GM21529 (cell line): Measurements from ENCODE around the gene NIP7.
"Not testable (repeated sequence)": the region's sequence is repeated elsewhere in the genome, so short reads cannot be mapped to it uniquely, and the experiment has no call there.

ENCODE experiments used
- ATAC-seq: cut with Tn5 transposase; IDR thresholded peaks from one replicate; pipeline ENCODE4 v1.9.1; 2021; ENCODE audit not compliant: unreplicated experiment

The NIP7 gene

GRCh38 chr16:69339289-69340094, at the start of gene NIP7, which contains the start of gene COG8:
Gene NIP7 (plus strand): TSS chr16:69339772. CDS start chr16:69339830, 58 bp downstream.
Gene COG8 (minus strand): TSS chr16:69339564. CDS start chr16:69339552, 12 bp downstream.
- ATAC-seq: peak; percentile 93

GRCh38 chr16:69291657-69292056, 47.9 kb upstream of the NIP7 start:
- not testable (repeated sequence) for ATAC-seq

GRCh38 chr16:69293401-69293800, 46.2 kb upstream of the NIP7 start:
- no peak for ATAC-seq

- no peak for ATAC-seq
Observed at GRCh38 chr16:69294051-69294450, 45.5 kb upstream of the NIP7 start.

GRCh38 chr16:69296771-69297170, 42.8 kb upstream of the NIP7 start:
- ATAC-seq: not testable (repeated sequence)

DNA sequence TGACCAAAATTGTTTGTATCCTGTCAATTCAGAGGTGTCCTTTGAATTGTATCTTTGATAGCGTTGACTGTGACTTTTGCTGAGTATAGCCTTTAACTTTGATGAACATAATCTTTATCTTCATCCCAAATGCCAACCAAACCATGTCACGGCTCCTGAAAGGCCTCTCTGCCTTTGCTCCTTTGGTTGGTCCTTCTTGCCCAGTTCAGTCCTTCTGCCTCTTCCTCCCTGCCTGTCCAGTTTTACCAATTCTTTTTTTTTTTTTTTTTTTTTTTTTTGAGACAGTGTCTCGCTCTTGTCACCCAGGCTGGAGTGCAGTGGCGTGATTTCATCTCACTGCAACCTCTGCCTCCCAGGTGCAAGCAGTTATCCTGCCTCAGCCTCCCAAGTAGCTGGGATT, 41.3 kb upstream of the NIP7 start:
- ATAC-seq: no peak

DNA sequence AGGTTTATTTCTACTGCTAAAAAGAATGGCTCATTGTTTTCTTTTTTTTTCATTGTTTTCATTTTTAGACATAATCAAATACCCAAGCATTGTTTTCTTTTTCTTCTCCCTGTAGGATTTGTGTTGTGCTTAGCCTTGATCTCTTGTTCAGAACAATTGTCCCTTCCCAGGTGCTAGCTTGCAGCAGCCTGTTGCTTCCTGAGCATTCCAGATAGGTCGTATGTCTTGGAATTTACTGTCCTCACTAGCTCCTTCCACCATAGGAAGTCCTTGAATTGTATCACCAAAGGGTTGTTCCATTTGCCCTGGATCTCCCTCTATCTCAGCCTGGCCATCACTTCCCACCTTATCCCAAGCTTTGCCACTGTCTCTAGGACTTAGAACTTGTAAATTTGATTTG, 38.4 kb upstream of the NIP7 start:
- no peak for ATAC-seq

- no peak for ATAC-seq
Observed at GRCh38 chr16:69301861-69302260, 37.7 kb upstream of the NIP7 start.

DNA sequence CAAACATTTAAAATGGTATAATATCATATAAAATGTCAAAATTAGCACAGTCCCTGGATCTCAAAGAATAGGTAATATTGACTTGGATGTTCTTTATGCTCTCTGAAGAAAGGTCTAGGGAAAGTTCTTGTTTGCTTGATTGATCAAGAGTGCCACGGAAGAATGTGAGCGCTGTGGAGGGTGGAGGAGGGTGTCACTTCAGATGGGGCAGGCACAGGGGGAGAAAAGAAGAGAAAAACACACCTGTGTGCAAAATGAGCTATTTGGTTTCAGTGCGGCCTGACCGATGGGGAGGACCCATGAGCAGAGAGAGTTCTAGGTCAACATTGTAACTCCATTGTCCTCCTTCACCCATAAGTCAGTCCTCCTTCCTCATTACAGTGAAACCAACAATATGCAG, 37.3 kb upstream of the NIP7 start:
- no peak for ATAC-seq

- no peak for ATAC-seq
Observed at GRCh38 chr16:69306031-69306430, 33.5 kb upstream of the NIP7 start.

DNA sequence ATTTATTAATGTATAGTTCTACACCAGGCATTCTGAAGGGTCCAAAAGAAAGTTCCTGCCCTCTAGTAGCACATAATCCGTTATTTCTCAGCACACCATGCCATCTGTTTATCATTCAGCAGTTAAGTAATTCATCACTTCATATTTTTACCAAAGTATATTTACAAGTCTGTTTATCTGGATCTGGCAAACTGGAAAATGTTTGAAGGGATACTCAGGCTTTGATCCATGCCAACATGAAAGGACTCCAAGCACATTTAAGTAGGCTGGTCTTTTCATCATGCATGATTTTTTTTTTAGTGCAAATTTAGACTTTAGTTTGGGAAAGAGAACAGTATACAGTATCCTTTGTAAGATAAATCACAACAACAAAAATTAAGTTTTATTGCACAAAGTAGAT, 32.5 kb upstream of the NIP7 start:
- ATAC-seq: no peak

DNA sequence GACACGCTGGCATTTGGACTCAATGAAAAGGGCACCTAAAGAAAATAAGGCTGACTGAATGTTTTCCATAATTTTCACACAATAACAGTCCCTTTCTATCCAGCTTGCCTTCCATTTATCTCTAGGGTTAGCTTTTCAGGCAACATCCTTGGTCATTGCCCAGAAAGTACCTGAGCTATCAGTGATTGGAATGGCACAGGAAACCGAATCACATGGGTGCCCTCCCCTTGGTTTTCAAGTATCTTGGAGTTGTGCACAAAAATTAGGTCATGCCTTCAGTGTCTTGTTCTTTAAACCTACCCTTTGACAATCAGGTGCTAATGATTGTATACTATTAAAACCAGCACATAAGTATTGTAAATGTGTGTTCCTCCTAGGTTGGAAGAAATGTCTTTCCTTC, 31.7 kb upstream of the NIP7 start:
- no peak for ATAC-seq

- ATAC-seq: no peak
Observed at GRCh38 chr16:69309316-69309715, 30.3 kb upstream of the NIP7 start.

DNA sequence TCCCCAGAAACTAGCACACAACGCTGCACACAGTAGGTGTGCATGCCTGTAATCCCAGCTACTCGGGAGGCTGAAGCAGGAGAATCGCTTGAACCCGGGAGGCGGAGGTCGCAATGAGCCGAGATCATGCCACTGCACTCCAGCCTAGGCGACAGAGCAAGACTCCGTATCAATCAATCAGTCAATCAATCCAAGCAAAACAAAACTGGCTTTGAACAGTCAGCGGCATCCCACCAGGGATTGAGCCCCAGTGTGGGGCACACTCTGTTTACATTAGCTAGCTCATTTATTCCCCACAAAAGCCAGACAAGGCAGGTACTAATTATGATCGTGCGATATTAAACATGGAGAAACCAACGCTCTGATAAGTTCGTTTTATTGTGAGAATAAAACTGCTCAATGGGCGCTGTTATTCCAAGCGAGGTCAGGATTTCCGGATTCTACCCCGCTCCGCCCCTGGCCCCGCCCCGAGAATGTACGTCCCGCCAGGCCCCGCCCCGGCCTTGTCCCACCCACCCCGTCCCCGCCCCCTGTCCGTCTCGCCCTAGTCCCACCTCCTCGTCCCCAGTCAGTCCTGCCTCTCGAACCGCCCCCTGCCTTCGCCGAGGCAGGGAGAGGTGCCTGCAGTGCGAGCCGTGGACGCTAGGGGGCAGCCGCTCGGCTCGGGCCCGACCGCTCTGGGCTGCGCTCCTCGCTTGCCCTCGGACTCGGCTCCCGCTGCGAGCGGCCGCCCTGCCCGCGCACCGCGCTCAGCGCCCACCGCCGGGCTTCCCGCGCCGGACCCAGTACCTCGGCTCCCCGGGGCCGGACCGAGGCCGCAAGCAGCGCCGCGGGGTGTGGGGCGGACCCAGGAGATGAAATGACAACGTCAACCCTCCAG, 28.7 kb upstream of the NIP7 start, which contains the start of gene VPS4A:
VPS4A (plus strand) TSS at position 698 of the 880 bp plus-strand sequence; CDS start at position 860, 162 bp downstream.
- ATAC-seq: peak; percentile 85

DNA sequence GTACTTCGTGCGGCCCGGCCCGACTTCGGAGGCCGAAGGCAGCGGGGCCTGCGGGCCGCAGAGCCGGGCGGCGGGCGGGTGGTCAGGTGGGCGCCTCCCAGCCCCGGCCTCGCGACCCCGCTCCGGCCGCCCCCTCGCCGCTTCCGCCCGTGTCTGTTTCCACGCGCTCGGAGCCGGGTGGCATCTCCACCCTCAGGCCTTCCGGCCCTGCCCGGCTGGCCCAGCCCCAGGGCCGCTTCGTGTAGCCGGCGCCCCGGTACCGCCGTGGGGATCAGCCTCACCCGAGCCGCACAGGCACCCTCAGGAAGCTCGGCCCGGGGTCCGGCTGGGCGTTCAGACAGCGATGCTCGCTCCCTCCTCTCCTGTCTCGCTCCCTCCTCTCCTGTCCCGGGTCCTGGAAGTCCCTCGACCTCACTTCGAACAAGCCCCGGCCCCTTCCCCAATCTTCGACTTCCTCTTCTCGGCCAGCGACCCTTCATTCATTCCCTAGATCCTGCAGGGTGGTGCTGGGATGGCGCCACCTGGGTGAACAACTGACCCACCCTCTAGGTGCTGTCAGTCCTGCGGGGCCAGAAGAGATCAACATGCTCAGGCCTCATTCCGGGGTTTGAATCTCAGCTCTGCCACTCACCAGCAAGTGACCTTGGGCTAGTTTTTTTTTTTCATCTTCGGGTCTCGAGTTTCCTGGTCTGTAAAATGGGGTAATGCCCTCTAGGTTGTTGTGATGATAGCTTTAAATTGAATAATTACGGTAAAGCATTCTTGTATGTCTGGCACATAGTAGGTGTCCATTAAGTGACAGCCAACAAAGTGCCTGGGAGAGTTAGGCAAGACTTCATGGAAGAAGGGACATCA, 27.8 kb upstream of the NIP7 start:
- peak; percentile 51 for ATAC-seq

DNA sequence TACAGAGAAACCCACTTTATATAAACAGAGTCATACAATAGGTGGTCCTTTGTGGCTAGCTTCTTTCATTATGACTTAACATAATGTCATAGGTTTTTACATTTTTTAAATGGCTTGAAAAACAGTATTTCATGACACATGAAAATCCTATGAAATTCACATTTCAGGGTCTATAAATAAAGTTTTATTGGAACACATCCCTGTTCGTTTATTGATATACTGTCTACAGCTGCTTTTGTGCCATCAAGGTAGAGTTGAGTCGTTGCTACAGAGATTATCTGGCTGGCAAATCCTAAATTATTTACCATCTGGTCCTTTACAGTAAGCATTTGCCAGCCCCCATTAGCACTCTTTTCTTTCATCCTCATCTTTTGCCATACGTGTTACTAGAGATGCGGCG, 26.1 kb upstream of the NIP7 start:
- ATAC-seq: no peak

DNA sequence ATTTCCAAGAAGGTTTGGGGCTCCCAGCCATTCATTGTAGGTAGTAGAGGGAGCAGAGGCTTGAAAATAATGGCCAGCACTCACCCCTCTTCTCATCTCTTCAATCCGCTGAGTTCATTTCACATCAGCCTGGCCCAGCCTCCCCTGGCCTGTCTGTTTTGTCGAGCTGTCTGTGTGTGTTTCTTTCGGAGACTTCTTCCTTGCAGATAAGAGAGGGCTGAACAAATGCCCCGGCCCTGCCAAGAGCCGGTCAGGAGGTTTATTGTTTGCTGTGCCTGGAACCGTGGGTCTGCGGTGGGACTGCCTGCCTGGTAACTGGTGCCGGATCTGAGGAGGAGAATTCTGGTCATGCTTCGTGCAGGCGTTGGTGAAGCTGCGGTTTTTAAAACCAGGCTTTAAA, 25.0 kb upstream of the NIP7 start:
- no peak for ATAC-seq

GRCh38 chr16:69315486-69316311, 23.9 kb upstream of the NIP7 start:
- ATAC-seq: no peak

- ATAC-seq: no peak
Observed at GRCh38 chr16:69316595-69317034, 23.0 kb upstream of the NIP7 start.
